ENCODE data around the gene MFSD8. TPM values are rescaled to one million over a fixed set of nuclear protein-coding genes. Genes with fewer than 3 reads are reported as not detected.

The MFSD8 gene
- total RNA-seq, 1 experiment from 2014 or later = 24.0 TPM

GRCh38 chr4:127870688-127871087 is 94.3 kb downstream of the MFSD8 start:
- H2BK20ac ChIP-seq (ENCODE audit: low read depth, low read length, poor library complexity, severe bottlenecking) = no peak overlapping the region
- H3K9me3 ChIP-seq (ENCODE audit: control insufficient read depth, low read depth, low read length) = no peaks in the 10 kb centered on the region
- H2BK120ac ChIP-seq (ENCODE audit: low read depth, low read length, poor library complexity, severe bottlenecking) = no peak overlapping the region
- H2BK12ac ChIP-seq (ENCODE audit: insufficient read length, low read depth, low read length) = no peak overlapping the region
- peak overlapping the region; percentile 16 for H2BK5ac ChIP-seq (ENCODE audit: insufficient read length, low read length)
- no peak overlapping the region for H3T11ph ChIP-seq (ENCODE audit: low read length)
- Mint-ChIP-seq H3K36me3 (ENCODE audit: insufficient read depth in 1 of 3, low read depth in 3 of 3) (peaks cover 0 to 11% (median 7%) of the 10 kb centered on the region in 3 experiments; a peak in 4 of 7 replicates), H3K4me3 (no peak overlapping the region), H3K27ac (peak overlapping the region in 2 of 3 experiments; percentile 1 to 5; a peak in 4 of 7 replicates), H3K27me3 (ENCODE audit: low read depth) (no peaks in the 10 kb centered on the region), H3K4me1 (peaks cover 0 to 4% of the 10 kb centered on the region in 2 experiments; a peak in 1 of 4 replicates), H3K9me3 (no peaks in the 10 kb centered on the region)
- no peak overlapping the region for H3K18ac ChIP-seq (ENCODE audit: insufficient read length, low read depth, low read length)
- no peak overlapping the region for H3K4ac ChIP-seq (ENCODE audit: low read depth, low read length)
- no peak overlapping the region for H3K9ac ChIP-seq (ENCODE audit: extremely low read depth, insufficient read length, low read length)
- H2AK5ac ChIP-seq (ENCODE audit: insufficient read length, low read length) = no peak overlapping the region
- no peak overlapping the region for H3K4me2 ChIP-seq (ENCODE audit: insufficient read depth, insufficient read length, low read length)
- no peaks in the 10 kb centered on the region for H3K27me3 ChIP-seq (ENCODE audit: insufficient read depth, low read length)
- no peak overlapping the region for H3K27ac ChIP-seq (ENCODE audit: insufficient read length, low read depth, low read length)
- no peak overlapping the region for H3K56ac ChIP-seq (ENCODE audit: insufficient read length, low read depth, low read length)
- H3K23ac ChIP-seq (ENCODE audit: insufficient read length, low read depth, low read length) = no peak overlapping the region
- no peak for DNase-seq
- WGBS (ENCODE audit: extremely low coverage, insufficient read length, low lambda C conversion rate) = no CpG with 5 or more reads among the region's 3 CpGs
- H4K5ac ChIP-seq (ENCODE audit: insufficient read length, low read depth, low read length) = no peak overlapping the region
- H3K79me1 ChIP-seq (ENCODE audit: insufficient read depth, low read depth, low read length, poor library complexity, severe bottlenecking) = no peaks in the 10 kb centered on the region
- no peak for TF ChIP-seq CTCF (conservative IDR thresholded peaks at IDR 0.05)
- no peak overlapping the region for H4K8ac ChIP-seq (replicated peaks; ENCODE audit: insufficient read length, low read depth, low read length)
- H4K91ac ChIP-seq (ENCODE audit: insufficient read length, low read depth, low read length) = no peak overlapping the region
- no peak overlapping the region for H2BK15ac ChIP-seq (ENCODE audit: low read depth, low read length)
- no peaks in the 10 kb centered on the region for H3K4me1 ChIP-seq (ENCODE audit: insufficient read depth, low read length)
- H2AFZ ChIP-seq (ENCODE audit: low read length) = no peak overlapping the region
- H3K23me2 ChIP-seq (ENCODE audit: insufficient read length, low read depth, low read length, poor library complexity, severe bottlenecking) = no peaks in the 10 kb centered on the region
- no peaks in the 10 kb centered on the region; the same call in 1 of the 2 replicates for H3K79me2 ChIP-seq (ENCODE audit: insufficient read depth, low read length)
- no peak overlapping the region for H3K14ac ChIP-seq (ENCODE audit: insufficient read depth, low read length)
- H4K20me1 ChIP-seq (ENCODE audit: control insufficient read depth, insufficient read depth, insufficient read length) = no peaks in the 10 kb centered on the region

Data from H9 (cell line).